ENCODE results near the gene MPHOSPH6. TPM values are rescaled to one million over a fixed set of nuclear protein-coding genes. Genes with fewer than 3 reads are reported as not detected.

Gene MPHOSPH6
- total and polyA plus RNA-seq, 2 donors (not counting 3 experiments of a cell fraction or from before 2014, with no cell fraction given) = 10.9 to 32.0 TPM

DNA sequence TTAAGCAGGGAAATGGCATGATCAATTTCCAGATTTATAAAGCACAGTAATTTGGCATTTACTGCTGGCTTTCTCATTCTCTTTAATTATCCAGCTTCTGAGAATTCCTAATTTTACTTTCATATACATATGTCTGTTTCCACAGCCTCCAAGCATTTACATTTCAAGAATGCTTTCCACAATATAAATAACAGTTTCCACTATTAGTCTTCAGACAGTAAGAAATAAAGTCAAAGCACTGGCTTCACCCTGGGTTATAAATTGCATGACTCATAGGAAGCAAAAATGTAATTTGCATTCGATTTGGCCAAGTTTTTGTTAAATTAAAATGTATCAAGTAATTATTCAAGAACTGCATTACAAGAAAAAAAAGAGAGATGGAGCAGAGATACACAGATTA lies 53.5 kb downstream of the MPHOSPH6 start:
- Histone ChIP-seq H3K27me3 (ENCODE audit: control insufficient read depth in 2 of 2, insufficient read depth in 2 of 2, low read length in 2 of 2) (no peaks in the 10 kb centered on the region), H3K9me3 (replicated peaks; ENCODE audit: control insufficient read depth, insufficient read depth, low read length) (no peaks in the 10 kb centered on the region), H4K20me1 (replicated peaks; ENCODE audit: control insufficient read depth, extremely low read depth, insufficient read depth, low read length) (no peaks in the 10 kb centered on the region), H3K36me3 (ENCODE audit: control insufficient read depth in 2 of 2, extremely low read depth in 1 of 2, insufficient read depth in 2 of 2, low read length in 2 of 2) (no peaks in the 10 kb centered on the region), H3K9ac (replicated peaks; ENCODE audit: extremely low read depth, insufficient read depth, low read length) (no peak overlapping the region), H3K9me1 (replicated peaks; ENCODE audit: control insufficient read depth, extremely low read depth, insufficient read depth, low read length) (no peaks in the 10 kb centered on the region), H2AFZ (ENCODE audit: low read depth, low read length) (no peak overlapping the region), H3K79me2 (ENCODE audit: control insufficient read depth, insufficient read depth, low read length) (no peaks in the 10 kb centered on the region), H3K4me3 (replicated peaks in 1 of 3; ENCODE audit: insufficient read depth in 1 of 3, low read depth in 1 of 3, low read length in 3 of 3) (no peak overlapping the region), H3K4me1 (ENCODE audit: control insufficient read depth, extremely low read depth, insufficient read depth, low read length) (no peaks in the 10 kb centered on the region), H3K4me2 (ENCODE audit: insufficient read depth, low read length) (no peak overlapping the region), H3K27ac (ENCODE audit: insufficient read depth, low read depth, low read length) (no peak overlapping the region)
- DNase-seq (ENCODE audit: low read depth, low spot score) = no peak
- intact Hi-C loops (cut with micrococcal nuclease) = no loop called here
- BruUV-seq (replicated peaks) = no TSS peak
- peak; percentile 12 for FAIRE-seq
- TF ChIP-seq, protein P1, sequence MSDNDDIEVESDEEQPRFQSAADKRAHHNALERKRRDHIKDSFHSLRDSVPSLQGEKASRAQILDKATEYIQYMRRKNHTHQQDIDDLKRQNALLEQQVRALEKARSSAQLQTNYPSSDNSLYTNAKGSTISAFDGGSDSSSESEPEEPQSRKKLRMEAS (IDR thresholded peaks at IDR 0.05; ENCODE audit: insufficient read depth, insufficient read length) = no peak
- TF ChIP-seq FOS (IDR thresholded peaks at IDR 0.05; ENCODE audit: borderline replicate concordance, insufficient read depth, low read length) = peak; percentile 35
- dilution Hi-C loops (cut with MboI; ENCODE audit: extremely low pct_ligation_motif_present, low sequenced_read_pairs) = no loop called here
- ChIA-PET CTCF (no interaction called here), POLR2A (no interaction called here)

DNA sequence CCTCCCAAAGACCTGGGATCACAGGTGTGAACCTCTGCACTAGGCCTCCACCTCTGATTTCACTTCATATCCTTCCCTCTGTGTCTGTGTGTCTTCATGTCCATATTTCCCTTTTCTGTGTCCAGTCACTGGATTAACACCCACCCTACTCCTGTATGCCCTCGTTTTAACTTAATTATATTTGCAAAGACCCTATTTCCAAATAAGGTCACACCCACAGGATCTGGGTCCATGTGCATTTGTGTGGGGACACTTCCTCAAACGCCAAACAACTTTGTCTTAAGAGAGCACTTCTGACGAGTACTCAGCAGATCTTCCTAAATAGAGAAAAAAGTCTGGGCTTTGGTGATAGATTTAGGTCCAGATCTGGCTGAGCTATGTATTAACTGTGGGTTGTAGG lies 56.3 kb downstream of the MPHOSPH6 start:
- H3K36me3 ChIP-seq (ENCODE audit: control insufficient read depth in 2 of 2, extremely low read depth in 1 of 2, insufficient read depth in 2 of 2, low read length in 2 of 2) = no peaks in the 10 kb centered on the region
- TF ChIP-seq, protein P2, sequence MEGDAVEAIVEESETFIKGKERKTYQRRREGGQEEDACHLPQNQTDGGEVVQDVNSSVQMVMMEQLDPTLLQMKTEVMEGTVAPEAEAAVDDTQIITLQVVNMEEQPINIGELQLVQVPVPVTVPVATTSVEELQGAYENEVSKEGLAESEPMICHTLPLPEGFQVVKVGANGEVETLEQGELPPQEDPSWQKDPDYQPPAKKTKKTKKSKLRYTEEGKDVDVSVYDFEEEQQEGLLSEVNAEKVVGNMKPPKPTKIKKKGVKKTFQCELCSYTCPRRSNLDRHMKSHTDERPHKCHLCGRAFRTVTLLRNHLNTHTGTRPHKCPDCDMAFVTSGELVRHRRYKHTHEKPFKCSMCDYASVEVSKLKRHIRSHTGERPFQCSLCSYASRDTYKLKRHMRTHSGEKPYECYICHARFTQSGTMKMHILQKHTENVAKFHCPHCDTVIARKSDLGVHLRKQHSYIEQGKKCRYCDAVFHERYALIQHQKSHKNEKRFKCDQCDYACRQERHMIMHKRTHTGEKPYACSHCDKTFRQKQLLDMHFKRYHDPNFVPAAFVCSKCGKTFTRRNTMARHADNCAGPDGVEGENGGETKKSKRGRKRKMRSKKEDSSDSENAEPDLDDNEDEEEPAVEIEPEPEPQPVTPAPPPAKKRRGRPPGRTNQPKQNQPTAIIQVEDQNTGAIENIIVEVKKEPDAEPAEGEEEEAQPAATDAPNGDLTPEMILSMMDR (IDR thresholded peaks at IDR 0.05; ENCODE audit: extremely low read depth in 1 of 2, insufficient read depth in 1 of 2, low read depth in 1 of 2, low read length in 2 of 2) = no peak
- TF ChIP-seq EZH2 (IDR thresholded peaks at IDR 0.05; ENCODE audit: borderline replicate concordance, low read depth, low read length, severe bottlenecking) (no peak), POLR2A (IDR thresholded peaks at IDR 0.05; ENCODE audit: low read depth, low read length) (no peak), POLR2AphosphoS5 (IDR thresholded peaks at IDR 0.05; ENCODE audit: insufficient read depth, low read depth, low read length) (no peak), MYC (IDR thresholded peaks at IDR 0.05; ENCODE audit: low read depth, low read length) (no peak), GATA2 (IDR thresholded peaks at IDR 0.05; ENCODE audit: insufficient read depth, insufficient read length, low read depth, low read length) (no peak), JUN (IDR thresholded peaks at IDR 0.05; ENCODE audit: borderline replicate concordance, insufficient read depth, insufficient read length, low read depth) (no peak), FOS (IDR thresholded peaks at IDR 0.05; ENCODE audit: borderline replicate concordance, insufficient read depth, low read length) (no peak)
- TF ChIP-seq, protein P1 (IDR thresholded peaks at IDR 0.05; ENCODE audit: insufficient read depth, insufficient read length) = no peak
- H3K9me1 ChIP-seq (replicated peaks; ENCODE audit: control insufficient read depth, extremely low read depth, insufficient read depth, low read length) = no peaks in the 10 kb centered on the region
- DNase-seq (ENCODE audit: low read depth, low spot score) (no peak), FAIRE-seq (no peak)
- no peak overlapping the region for H3K4me2 ChIP-seq (ENCODE audit: insufficient read depth, low read length)
- no peak overlapping the region for H3K27ac ChIP-seq (ENCODE audit: insufficient read depth, low read depth, low read length)
- no peaks in the 10 kb centered on the region for H3K79me2 ChIP-seq (ENCODE audit: control insufficient read depth, insufficient read depth, low read length)
- H3K9ac ChIP-seq (replicated peaks; ENCODE audit: extremely low read depth, insufficient read depth, low read length) = no peak overlapping the region
- H3K9me3 ChIP-seq (replicated peaks; ENCODE audit: control insufficient read depth, insufficient read depth, low read length) = no peaks in the 10 kb centered on the region
- BruUV-seq (replicated peaks) = no TSS peak
- H3K4me1 ChIP-seq (ENCODE audit: control insufficient read depth, extremely low read depth, insufficient read depth, low read length) = no peaks in the 10 kb centered on the region
- no peaks in the 10 kb centered on the region for H4K20me1 ChIP-seq (replicated peaks; ENCODE audit: control insufficient read depth, extremely low read depth, insufficient read depth, low read length)
- dilution Hi-C loops (cut with MboI; ENCODE audit: extremely low pct_ligation_motif_present, low sequenced_read_pairs) (no loop called here), intact Hi-C loops (cut with micrococcal nuclease) (no loop called here)
- H3K27me3 ChIP-seq (ENCODE audit: control insufficient read depth in 2 of 2, insufficient read depth in 2 of 2, low read length in 2 of 2) = no peaks in the 10 kb centered on the region
- ChIA-PET POLR2A (no interaction called here), CTCF (no interaction called here)
- H3K4me3 ChIP-seq (replicated peaks in 1 of 3; ENCODE audit: insufficient read depth in 1 of 3, low read depth in 1 of 3, low read length in 3 of 3) = no peak overlapping the region
- H2AFZ ChIP-seq (ENCODE audit: low read depth, low read length) = no peak overlapping the region

Data from endothelial cell of umbilical vein (primary cell).